GM21360 (cell line): ENCODE data around the gene AKR1A1.
A peak's percentile ranks its signal among the peaks of the same experiment; 100 is the strongest.
"Not testable (repeated sequence)": the region's sequence is repeated elsewhere in the genome, so short reads cannot be mapped to it uniquely, and the experiment has no call there.

Experiments
- ATAC-seq: cut with Tn5 transposase; IDR thresholded peaks from one replicate; pipeline ENCODE4 v1.9.1; 2021; ENCODE audit warnings: mild to moderate bottlenecking, moderate library complexity; ENCODE audit not compliant: unreplicated experiment

AKR1A1 gene

GRCh38 chr1:45550401-45551351 is at the start of gene AKR1A1:
Gene AKR1A1 (plus strand): TSS chr1:45550826. CDS start chr1:45561795, 10,969 bp downstream.
- peak; percentile 84 for ATAC-seq

GRCh38 chr1:45501505-45501859 is 49.1 kb upstream of the AKR1A1 start:
- no peak for ATAC-seq

DNA sequence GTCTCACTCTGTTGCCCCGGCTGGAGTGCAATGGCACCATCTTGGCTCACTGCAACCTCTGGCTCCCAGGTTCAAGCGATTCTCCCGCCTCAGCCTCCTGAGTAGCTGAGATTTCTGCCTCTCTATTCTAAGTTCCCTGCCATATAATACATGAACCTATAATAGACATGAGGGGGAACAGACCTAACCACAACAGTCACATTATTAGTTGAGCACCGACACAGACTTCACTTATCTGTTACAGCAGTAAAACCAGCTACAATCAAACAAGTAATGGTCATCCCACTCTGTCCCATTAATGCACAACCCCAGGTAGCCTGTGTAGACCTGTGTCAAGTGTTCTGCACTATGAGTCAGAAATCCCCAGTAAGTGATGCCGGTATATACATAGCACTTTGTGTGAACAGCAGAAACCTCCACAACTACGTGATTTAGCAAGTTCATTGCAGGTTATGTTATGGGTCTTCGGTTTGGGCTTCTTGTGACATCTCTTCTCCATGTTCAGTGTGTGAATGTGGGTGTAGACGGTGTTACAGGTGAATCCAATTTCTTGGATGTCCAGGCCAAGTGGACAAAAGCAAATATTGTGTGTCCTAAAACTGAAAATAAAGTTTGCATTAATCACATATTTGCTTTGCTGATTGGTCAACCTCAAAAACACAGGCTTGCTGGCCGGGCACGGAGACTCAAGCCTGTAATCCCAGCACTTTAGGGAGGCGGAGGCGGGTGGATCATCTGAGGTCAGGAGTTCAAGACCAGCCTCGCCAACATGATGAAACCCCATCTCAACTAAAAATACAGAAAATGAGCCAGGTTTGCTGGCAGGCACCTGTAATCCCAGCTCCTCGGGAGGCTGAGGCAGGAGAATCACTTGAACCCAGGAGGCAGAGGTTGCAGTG is 46.9 kb upstream of the AKR1A1 start:
- ATAC-seq, result no peak

DNA sequence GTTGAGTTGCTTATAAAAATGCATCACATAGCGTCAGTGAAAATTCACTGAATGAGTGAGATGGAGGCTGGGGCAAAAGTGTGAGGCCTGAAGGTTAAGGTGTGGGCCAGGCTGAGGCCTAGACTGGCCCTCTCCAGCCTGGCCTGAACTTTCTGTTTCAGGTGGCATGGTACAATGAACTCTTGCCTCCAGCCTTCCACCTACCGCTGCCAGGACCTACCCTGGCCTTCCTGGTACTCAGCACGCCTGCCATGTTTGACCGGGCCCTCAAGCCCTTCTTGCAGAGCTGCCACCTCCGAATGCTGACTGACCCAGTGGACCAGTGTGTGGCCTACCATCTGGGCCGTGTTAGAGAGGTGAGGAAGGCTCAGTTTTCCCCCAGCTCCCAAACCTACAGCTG is 43.4 kb upstream of the AKR1A1 start:
- ATAC-seq, result no peak

DNA sequence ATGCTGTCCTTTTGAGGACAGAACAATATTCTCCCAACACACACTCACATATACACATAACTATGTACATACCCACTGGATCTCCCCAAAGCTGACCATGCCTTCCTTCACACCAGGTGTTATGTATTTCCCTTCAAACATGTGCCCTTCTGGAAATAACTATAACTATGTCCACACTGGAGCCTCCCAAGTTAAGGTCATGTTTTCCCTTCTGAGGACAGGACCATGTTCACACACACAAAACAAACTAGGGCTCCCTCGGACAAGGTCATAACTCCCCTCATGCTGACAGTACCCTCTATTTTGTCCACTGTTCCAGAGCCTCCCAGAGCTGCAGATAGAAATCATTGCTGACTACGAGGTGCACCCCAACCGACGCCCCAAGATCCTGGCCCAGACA is 42.7 kb upstream of the AKR1A1 start:
- no peak for ATAC-seq

- no peak for ATAC-seq
Measured at GRCh38 chr1:45508295-45509151, 42.1 kb upstream of the AKR1A1 start.

- ATAC-seq, result no peak
Measured at GRCh38 chr1:45510036-45510971, 40.3 kb upstream of the AKR1A1 start.

DNA sequence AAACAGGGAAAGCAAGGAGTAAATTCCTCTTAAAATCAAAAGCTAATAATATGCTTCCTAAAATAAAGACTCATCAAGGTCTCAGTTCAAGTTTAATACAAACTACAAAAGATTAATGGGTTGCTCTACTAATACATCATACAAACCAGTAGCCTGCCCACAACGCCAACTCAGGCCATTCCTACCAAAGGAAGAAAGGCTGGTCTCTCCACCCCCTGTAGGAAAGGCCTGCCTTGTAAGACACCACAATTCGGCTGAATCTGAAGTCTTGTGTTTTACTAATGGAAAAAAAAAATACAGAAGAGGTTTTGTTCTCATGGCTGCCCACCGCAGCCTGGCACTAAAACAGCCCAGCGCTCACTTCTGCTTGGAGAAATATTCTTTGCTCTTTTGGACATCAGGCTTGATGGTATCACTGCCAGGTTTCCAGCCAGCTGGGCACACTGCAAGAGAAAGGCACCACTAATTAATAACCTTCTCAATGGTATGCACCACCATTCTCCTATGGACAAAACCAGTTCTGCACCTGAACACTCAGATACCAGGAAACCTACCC is 39.6 kb upstream of the AKR1A1 start:
- ATAC-seq, result no peak

- ATAC-seq, result no peak
Measured at GRCh38 chr1:45512641-45513054, 38.0 kb upstream of the AKR1A1 start.

GRCh38 chr1:45513532-45514260 is 36.9 kb upstream of the AKR1A1 start:
- ATAC-seq, result not testable (repeated sequence)

- no peak for ATAC-seq
Measured at GRCh38 chr1:45516036-45516435, 34.6 kb upstream of the AKR1A1 start.

DNA sequence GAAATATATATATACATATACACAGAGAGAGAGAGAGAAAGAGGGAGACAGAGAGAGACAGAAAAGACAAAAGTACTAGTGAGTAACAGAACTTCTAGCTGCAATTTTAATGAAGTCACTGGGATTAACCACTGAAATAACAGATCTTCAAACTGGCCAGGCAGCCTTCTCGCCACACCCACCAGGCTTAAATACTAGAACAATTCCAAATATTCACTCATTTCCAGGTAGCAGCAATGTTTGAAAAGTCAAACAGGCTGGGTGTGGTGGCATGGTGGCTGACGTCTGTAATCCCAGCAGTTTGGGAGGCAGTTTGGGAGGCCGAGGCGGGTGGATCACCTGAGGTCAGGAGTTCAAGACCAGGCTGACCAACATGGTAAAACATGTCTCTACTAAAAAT is 34.2 kb upstream of the AKR1A1 start:
- ATAC-seq, result no peak

DNA sequence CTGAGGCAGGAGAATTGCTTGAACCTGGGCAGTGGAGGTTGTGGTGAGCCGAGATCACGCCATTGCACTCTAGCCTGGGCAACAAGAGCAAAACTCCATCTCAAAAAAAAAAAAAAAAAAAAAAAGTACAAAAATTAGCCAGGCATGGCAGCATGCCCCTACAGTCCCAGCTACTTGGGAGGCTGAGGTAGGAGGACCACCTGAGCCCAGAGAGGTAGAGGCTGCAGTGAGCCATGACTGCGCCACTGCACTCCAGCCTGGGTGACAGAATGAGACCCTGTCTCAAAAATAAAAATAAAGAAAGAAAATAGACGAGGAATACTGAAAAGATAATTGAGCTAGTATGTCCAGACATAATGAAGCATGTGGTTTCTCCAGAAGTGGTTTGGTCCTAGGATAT is 32.3 kb upstream of the AKR1A1 start:
- not testable (repeated sequence) for ATAC-seq

- no peak for ATAC-seq
Measured at GRCh38 chr1:45518910-45519309, 31.7 kb upstream of the AKR1A1 start.

- ATAC-seq, result not testable (repeated sequence)
Measured at GRCh38 chr1:45519774-45520173, 30.9 kb upstream of the AKR1A1 start.

- peak; percentile 82 for ATAC-seq
Measured at GRCh38 chr1:45521413-45522323, 29.0 kb upstream of the AKR1A1 start, which contains the start of gene PRDX1. Gene PRDX1 (minus strand): TSS chr1:45521884. CDS start chr1:45519043, 2,841 bp downstream.

GRCh38 chr1:45522324-45523104 is 28.1 kb upstream of the AKR1A1 start:
- no peak for ATAC-seq
